Right lobe of liver (tissue), 4 donors: ENCODE measurements around the gene ARIH1.

Experiments used
- POLR2A ChIP-seq: fragments of 450-650 bp; IDR thresholded peaks from one replicate; pipeline ENCODE4 v1.6.1; 2017; ENCODE audit warnings: antibody characterized with exemption, mild to moderate bottlenecking
- TF ChIP-seq, protein P1 (sequence below), 4 donors: fragments of 200-600 bp in 3 of 4; fragments of 450-650 bp in 1 of 4; IDR thresholded peaks; one replicate each; pipeline versions ENCODE4 v1.5.1 to v1.8.0; 2016 to 2022; ENCODE audit warnings: antibody characterized with exemption in 4 of 4, mild to moderate bottlenecking in 2 of 4
- donor health status: DM: no; HTN: no; CAD: no.
- donor health status: DM: no; HTN: no; CAD: no.
- donor health status: DM: no; HTN: yes; CAD: no.

DNA sequence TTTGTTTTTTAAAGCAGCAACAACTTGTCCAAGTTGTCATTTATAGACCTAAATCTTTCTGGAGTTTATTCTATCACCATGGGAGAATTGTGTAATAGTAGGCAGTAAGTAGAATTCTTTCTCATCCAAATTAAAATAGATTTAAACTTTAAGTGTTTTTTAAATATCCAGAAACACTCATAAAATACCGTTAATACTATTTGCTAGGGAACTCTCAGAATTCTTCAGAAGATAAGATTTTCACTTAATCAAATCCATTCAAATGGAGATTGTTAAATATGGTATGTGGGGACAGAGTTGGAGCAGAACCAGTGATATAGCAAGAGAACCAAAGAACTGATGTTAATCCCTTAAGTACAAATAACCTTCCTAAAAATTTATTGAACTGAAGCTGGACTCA is 71.0 kb downstream of the ARIH1 start:
- TF ChIP-seq, protein P1, sequence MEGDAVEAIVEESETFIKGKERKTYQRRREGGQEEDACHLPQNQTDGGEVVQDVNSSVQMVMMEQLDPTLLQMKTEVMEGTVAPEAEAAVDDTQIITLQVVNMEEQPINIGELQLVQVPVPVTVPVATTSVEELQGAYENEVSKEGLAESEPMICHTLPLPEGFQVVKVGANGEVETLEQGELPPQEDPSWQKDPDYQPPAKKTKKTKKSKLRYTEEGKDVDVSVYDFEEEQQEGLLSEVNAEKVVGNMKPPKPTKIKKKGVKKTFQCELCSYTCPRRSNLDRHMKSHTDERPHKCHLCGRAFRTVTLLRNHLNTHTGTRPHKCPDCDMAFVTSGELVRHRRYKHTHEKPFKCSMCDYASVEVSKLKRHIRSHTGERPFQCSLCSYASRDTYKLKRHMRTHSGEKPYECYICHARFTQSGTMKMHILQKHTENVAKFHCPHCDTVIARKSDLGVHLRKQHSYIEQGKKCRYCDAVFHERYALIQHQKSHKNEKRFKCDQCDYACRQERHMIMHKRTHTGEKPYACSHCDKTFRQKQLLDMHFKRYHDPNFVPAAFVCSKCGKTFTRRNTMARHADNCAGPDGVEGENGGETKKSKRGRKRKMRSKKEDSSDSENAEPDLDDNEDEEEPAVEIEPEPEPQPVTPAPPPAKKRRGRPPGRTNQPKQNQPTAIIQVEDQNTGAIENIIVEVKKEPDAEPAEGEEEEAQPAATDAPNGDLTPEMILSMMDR (IDR thresholded peaks at IDR 0.05): no peak
- no peak for TF ChIP-seq POLR2A
